Neural cell (in vitro differentiated cells): ENCODE measurements around the gene MED23.

Experiments used
- EP300 ChIP-seq: fragments of 450-650 bp; conservative IDR thresholded peaks from 2 replicates; pipeline ENCODE4 v1.6.1; 2014; ENCODE audit warnings: antibody characterized with exemption, mild to moderate bottlenecking, moderate library complexity; ENCODE audit not compliant: poor library complexity, severe bottlenecking
- EZH2 ChIP-seq: fragments of 200-600, 300-800 bp; shearing (Covaris generic), sonication (generic); IDR thresholded peaks from 2 replicates; pipeline ENCODE4 v1.6.1; 2014; ENCODE audit warnings: antibody characterized with exemption, low read length, borderline replicate concordance, mild to moderate bottlenecking; ENCODE audit not compliant: insufficient read depth, poor library complexity, severe bottlenecking
- POLR2AphosphoS5 ChIP-seq: IDR thresholded peaks from 2 replicates; pipeline ENCODE4 v1.6.1; 2012
- SMC3 ChIP-seq: fragments of 450-650 bp; conservative IDR thresholded peaks from 2 replicates; pipeline ENCODE4 v1.6.1; 2014; ENCODE audit warnings: antibody characterized with exemption, mild to moderate bottlenecking, moderate library complexity; ENCODE audit not compliant: poor library complexity
- TAF1 ChIP-seq: IDR thresholded peaks from 2 replicates; pipeline ENCODE4 v1.6.1; 2012; ENCODE audit warnings: low read depth
- TF ChIP-seq, protein P1 (sequence below): fragments of 450-650 bp; IDR thresholded peaks from 2 replicates; pipeline ENCODE4 v1.5.1; 2014; ENCODE audit warnings: antibody characterized with exemption, mild to moderate bottlenecking, moderate library complexity; ENCODE audit not compliant: poor library complexity, severe bottlenecking

DNA sequence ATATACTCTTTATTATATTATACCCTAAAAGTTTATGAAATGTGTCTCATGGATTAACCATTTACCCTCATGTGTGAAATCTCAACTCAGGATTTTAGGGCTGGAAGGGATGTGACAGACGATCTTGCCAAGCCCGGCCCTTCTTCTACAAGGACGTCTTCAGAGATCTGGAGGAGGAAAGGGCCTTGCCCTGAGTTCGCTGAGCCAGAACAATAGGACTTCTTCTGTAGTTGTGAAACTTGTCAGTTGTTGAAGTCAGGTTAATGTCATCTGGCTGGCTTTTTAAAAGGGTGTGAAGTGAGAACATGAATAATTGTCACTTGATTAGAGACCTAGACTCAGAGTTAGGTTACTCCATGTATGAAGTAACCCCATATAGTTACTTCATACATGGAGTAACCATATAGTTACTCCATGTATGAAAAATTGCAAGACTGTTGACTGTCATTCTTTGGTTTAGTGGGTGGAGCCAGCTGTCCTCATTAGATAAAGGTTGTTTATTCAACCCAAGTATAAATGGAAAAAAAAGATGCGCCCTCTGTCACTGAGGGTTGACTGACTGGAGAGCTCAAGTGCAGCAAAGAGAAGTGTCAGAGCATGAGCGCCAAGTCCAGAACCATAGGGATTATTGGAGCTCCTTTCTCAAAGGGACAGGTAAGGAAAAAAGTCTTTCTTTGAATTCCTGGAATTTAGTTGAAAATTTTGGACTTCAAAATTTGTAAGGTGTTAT lies 55.2 kb downstream of the MED23 start, which contains the start of gene ARG1:
- TF ChIP-seq, protein P1, sequence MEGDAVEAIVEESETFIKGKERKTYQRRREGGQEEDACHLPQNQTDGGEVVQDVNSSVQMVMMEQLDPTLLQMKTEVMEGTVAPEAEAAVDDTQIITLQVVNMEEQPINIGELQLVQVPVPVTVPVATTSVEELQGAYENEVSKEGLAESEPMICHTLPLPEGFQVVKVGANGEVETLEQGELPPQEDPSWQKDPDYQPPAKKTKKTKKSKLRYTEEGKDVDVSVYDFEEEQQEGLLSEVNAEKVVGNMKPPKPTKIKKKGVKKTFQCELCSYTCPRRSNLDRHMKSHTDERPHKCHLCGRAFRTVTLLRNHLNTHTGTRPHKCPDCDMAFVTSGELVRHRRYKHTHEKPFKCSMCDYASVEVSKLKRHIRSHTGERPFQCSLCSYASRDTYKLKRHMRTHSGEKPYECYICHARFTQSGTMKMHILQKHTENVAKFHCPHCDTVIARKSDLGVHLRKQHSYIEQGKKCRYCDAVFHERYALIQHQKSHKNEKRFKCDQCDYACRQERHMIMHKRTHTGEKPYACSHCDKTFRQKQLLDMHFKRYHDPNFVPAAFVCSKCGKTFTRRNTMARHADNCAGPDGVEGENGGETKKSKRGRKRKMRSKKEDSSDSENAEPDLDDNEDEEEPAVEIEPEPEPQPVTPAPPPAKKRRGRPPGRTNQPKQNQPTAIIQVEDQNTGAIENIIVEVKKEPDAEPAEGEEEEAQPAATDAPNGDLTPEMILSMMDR: no peak
- TF ChIP-seq EZH2: no peak
- no peak for TF ChIP-seq POLR2AphosphoS5
- TF ChIP-seq EP300: no peak
- no peak for TF ChIP-seq TAF1
- TF ChIP-seq SMC3: no peak
